GM12878 (cell line): ENCODE data around the gene KIF6. TPM values are rescaled to one million over a fixed set of nuclear protein-coding genes. Genes with fewer than 3 reads are reported as not detected.

Source experiments
- ATAC-seq: fragments of 200-7000 bp; cut with Tn5 transposase; 3 replicates; pipeline ENCODE4 v1.9.1; 2020; ENCODE audit warnings: mild to moderate bottlenecking, moderate library complexity
- BruUV-seq: library from RNA; stranded (reverse); fragments of 400-500 nt; replicated peaks from 2 replicates; lab custom pipeline; 2021; lab: Mats Ljungman, UMichigan
- CTCF ChIA-PET: fragments of 300-600 bp; sonication (Branson Sonifier 250); formaldehyde crosslinking; extraction: SDS; loops from one replicate; lab custom pipeline; 2021; ENCODE audit warnings: inconsistent platforms; lab: Yijun Ruan, JAX
- POLR2A ChIA-PET: fragments of 350-600 bp; formaldehyde crosslinking; extraction: SDS; loops from one replicate; lab custom pipeline; 2021; ENCODE audit warnings: inconsistent platforms; lab: Charles Lee
- RAD21 ChIA-PET: fragments of 300-600 bp; sonication (Branson Sonifier 250); formaldehyde crosslinking; loops from one replicate; lab custom pipeline; 2023; ENCODE audit warnings: antibody characterized with exemption; ENCODE audit not compliant: unreplicated experiment; lab: Charles Lee
- SMC1A ChIA-PET: fragments of 300-600 bp; sonication (Branson Sonifier 250); formaldehyde crosslinking; loops from one replicate; lab custom pipeline; 2023; ENCODE audit not compliant: unreplicated experiment, uncharacterized antibody; lab: Charles Lee
- DNase-seq: peaks from one replicate; pipeline ENCODE4 v3.0.0-alpha.2; 2011; ENCODE audit warnings: low read depth, low spot score
- FAIRE-seq: peaks from 3 replicates; lab custom pipeline; 2011; peaks lifted over from hg19 to GRCh38; lab: Jason Lieb, UNC
- H2AFZ ChIP-seq: 2 replicates; pipeline ENCODE4 v1.6.0; 2011; ENCODE audit warnings: low read depth, low read length, control low read depth; ENCODE audit not compliant: control insufficient read depth
- H3K27ac ChIP-seq: 2 replicates; pipeline ENCODE4 v1.5.1; 2011; ENCODE audit warnings: control low read depth; ENCODE audit not compliant: control insufficient read depth, insufficient read depth
- H3K27me3 ChIP-seq, 2 experiments: replicated peaks in 1 of 2; 2 replicates each; pipeline versions ENCODE4 v1.6.0 to v1.6.1; 2011; ENCODE audit warnings: low read length in 1 of 2; ENCODE audit not compliant: control insufficient read depth in 2 of 2, insufficient read depth in 2 of 2
- H3K36me3 ChIP-seq, 2 experiments: 2 replicates each; pipeline ENCODE4 v1.5.1; 2011; ENCODE audit warnings: low read length in 1 of 2; ENCODE audit not compliant: control insufficient read depth in 2 of 2, insufficient read depth in 2 of 2
- H3K4me1 ChIP-seq: 2 replicates; pipeline ENCODE4 v1.6.1; 2011; ENCODE audit warnings: mild to moderate bottlenecking, low read length, moderate library complexity, mixed read lengths; ENCODE audit not compliant: control insufficient read depth, insufficient read depth
- H3K4me2 ChIP-seq: 2 replicates; pipeline ENCODE4 v1.6.0; 2011; ENCODE audit warnings: control low read depth; ENCODE audit not compliant: control insufficient read depth, insufficient read depth
- H3K4me3 ChIP-seq: fragments of 200-600 bp; sonication (generic); 2 replicates; pipeline ENCODE4 v1.5.1; 2016
- H3K79me2 ChIP-seq: 2 replicates; pipeline ENCODE4 v1.6.0; 2011; ENCODE audit warnings: low read length; ENCODE audit not compliant: control insufficient read depth, insufficient read depth
- H3K9ac ChIP-seq: 2 replicates; pipeline ENCODE4 v1.8.0; 2011; ENCODE audit warnings: low read length, control low read depth, mixed read lengths; ENCODE audit not compliant: control insufficient read depth, insufficient read depth
- H3K9me3 ChIP-seq: replicated peaks from 3 replicates; pipeline ENCODE4 v1.5.1; 2011; ENCODE audit warnings: mild to moderate bottlenecking, low read length; ENCODE audit not compliant: control insufficient read depth, insufficient read depth
- H4K20me1 ChIP-seq: 2 replicates; pipeline ENCODE4 v1.6.0; 2011; ENCODE audit not compliant: control insufficient read depth, insufficient read depth
- E2F4 ChIP-seq: IDR thresholded peaks from 2 replicates; pipeline ENCODE4 v1.6.1; 2012; ENCODE audit warnings: low read depth, low read length, improper control_type of control experiment
- EGR1 ChIP-seq, 2 experiments: IDR thresholded peaks; 1 replicate in 1 of 2; 2 replicates in 1 of 2; pipeline ENCODE4 v1.6.1; 2011 to 2012; ENCODE audit warnings: low read depth in 2 of 2, low read length in 2 of 2, borderline replicate concordance in 1 of 2, mild to moderate bottlenecking in 1 of 2, moderate library complexity in 1 of 2
- JUND ChIP-seq: IDR thresholded peaks from 2 replicates; pipeline ENCODE4 v1.6.1; 2012; ENCODE audit warnings: low read depth, mild to moderate bottlenecking, low read length, improper control_type of control experiment, moderate library complexity
- NFXL1 ChIP-seq: fragments of 450-650 bp; IDR thresholded peaks from 2 replicates; pipeline ENCODE4 v1.6.1; 2017; ENCODE audit warnings: antibody characterized with exemption, mild to moderate bottlenecking, borderline replicate concordance
- SP1 ChIP-seq: IDR thresholded peaks from one replicate; pipeline ENCODE4 v1.6.1; 2011; ENCODE audit warnings: low read depth, low read length
- YBX1 ChIP-seq: fragments of 450-650 bp; IDR thresholded peaks from 2 replicates; pipeline ENCODE4 v1.6.1; 2016; ENCODE audit warnings: antibody characterized with exemption
- YY1 ChIP-seq: IDR thresholded peaks from 2 replicates; pipeline ENCODE4 v1.6.1; 2011; ENCODE audit warnings: low read depth, mild to moderate bottlenecking, low read length
- WGBS: methylation state at CpG from one replicate; pipeline ENCODE4 v1.1.6; 2016; ENCODE audit warnings: low lambda C conversion rate; ENCODE audit not compliant: insufficient replicate concordance, insufficient coverage; ENCODE audit errors: missing lambda C conversion rate; 5-methylcytosine and 5-hydroxymethylcytosine counted together
- in situ Hi-C: fragments of 300-500 bp; cut with MboI; formaldehyde crosslinking; loops from 9 replicates; pipeline ENCODE4 v1.14.3; 2018; ENCODE audit warnings: mixed read lengths
- intact Hi-C: fragments of 100-400 bp; cut with micrococcal nuclease; formaldehyde crosslinking; loops from one replicate; pipeline ENCODE4 v1.14.2; 2022; ENCODE audit not compliant: unreplicated experiment
- polyA plus RNA-seq, 11 experiments: library from polyadenylated mRNA; depleted of rRNA in 4 of 11; unstranded in 6 of 11; stranded (reverse) in 5 of 11; fragments of >200 nt; fragmentation: Nextera tagmentation in 4 of 11; fragmentation: Illumina TruSeq in 1 of 11; extraction: Ambion mirVana in 4 of 11; extraction: Trizol in 1 of 11; gene quantifications; 1 replicate in 1 of 11; 2 replicates in 10 of 11; pipeline versions ENCODE4 v1.2.1 to v1.2.3, GENCODE V29; 2011 to 2016; ENCODE audit warnings: inconsistent platforms in 2 of 11, missing spikeins in 2 of 11, low read depth in 1 of 11
- total RNA-seq, 4 experiments: library from RNA; depleted of rRNA in 3 of 4; stranded (reverse); fragments of >200 nt in 3 of 4; fragmentation: Illumina TruSeq in 1 of 4; extraction: Trizol in 1 of 4; gene quantifications; 2 replicates each; pipeline versions ENCODE4 v1.2.1 to v1.2.3, GENCODE V29; 2013 to 2021
- TF ChIP-seq, protein P1 (sequence below): fragments of 450-650 bp; formaldehyde crosslinking; IDR thresholded peaks from 2 replicates; pipeline ENCODE4 v1.4.0; 2022; ENCODE audit warnings: mild to moderate bottlenecking, moderate library complexity

KIF6 gene
- total and polyA plus RNA-seq, 10 of the 15 experiments (the other 5 are each of a cell fraction or from before 2014, with no cell fraction given), result 0.09 to 1.0 (median 0.28) TPM

DNA sequence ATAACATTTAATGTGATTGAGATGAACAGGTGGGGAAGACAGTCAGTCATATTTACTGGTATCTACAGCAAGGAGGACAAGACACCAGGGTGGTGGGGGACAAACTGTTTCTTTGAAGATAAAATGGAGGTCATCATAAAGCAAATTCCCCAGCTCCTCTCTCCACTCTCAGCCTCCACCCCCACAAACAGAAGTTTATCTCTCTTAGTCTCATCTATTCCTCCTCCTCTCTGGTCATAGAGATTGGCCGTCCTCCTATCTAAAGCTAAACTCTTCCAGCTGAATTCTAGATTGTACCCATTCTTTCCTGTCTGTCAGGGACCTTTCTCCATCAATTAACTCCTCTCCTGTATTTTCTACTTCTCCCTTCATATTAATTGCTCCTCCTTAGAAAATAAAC, 71.1 kb downstream of the KIF6 start:
- no peak for FAIRE-seq
- CTCF ChIA-PET, result no interaction called here
- TF ChIP-seq, protein P1, sequence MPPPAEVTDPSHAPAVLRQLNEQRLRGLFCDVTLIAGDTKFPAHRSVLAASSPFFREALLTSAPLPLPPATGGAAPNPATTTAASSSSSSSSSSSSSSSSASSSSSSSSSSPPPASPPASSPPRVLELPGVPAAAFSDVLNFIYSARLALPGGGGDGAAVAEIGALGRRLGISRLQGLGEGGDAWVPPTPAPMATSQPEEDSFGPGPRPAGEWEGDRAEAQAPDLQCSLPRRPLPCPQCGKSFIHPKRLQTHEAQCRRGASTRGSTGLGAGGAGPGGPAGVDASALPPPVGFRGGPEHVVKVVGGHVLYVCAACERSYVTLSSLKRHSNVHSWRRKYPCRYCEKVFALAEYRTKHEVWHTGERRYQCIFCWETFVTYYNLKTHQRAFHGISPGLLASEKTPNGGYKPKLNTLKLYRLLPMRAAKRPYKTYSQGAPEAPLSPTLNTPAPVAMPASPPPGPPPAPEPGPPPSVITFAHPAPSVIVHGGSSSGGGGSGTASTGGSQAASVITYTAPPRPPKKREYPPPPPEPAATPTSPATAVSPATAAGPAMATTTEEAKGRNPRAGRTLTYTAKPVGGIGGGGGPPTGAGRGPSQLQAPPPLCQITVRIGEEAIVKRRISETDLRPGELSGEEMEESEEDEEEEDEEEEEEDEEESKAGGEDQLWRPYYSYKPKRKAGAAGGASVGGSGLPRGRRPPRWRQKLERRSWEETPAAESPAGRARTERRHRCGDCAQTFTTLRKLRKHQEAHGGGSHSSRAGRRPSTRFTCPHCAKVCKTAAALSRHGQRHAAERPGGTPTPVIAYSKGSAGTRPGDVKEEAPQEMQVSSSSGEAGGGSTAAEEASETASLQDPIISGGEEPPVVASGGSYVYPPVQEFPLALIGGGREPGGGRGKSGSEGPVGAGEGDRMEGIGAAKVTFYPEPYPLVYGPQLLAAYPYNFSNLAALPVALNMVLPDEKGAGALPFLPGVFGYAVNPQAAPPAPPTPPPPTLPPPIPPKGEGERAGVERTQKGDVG (CRISPR knock-in tag), result no peak
- no peak for TF ChIP-seq YY1
- TF ChIP-seq SP1, result no peak
- no peak for TF ChIP-seq E2F4
- no peak for TF ChIP-seq EGR1 (IDR thresholded peaks at IDR 0.05; ENCODE audit: borderline replicate concordance in 1 of 2, low read depth in 2 of 2, low read length in 2 of 2)
- TF ChIP-seq YBX1, result no peak
- TF ChIP-seq NFXL1, result no peak
- TF ChIP-seq JUND, result no peak
- no peaks in the 10 kb centered on the region for H3K27me3 ChIP-seq
- H3K4me1 ChIP-seq, result no peaks in the 10 kb centered on the region
- SMC1A ChIA-PET, result interaction anchor here (0.6 to 2.1 kb wide), 5 partner anchors 8 to 31 kb away, joined by 3 to 8 read pairs (median 4); no protein-coding TSS in a partner anchor
- no peaks in the 10 kb centered on the region for H3K9me3 ChIP-seq
- RAD21 ChIA-PET, result interaction anchor here (1.2 kb wide), 1 partner anchor 32 kb away, joined by 3 read pairs; no protein-coding TSS in a partner anchor
- H3K36me3 ChIP-seq, result no peaks in the 10 kb centered on the region
- POLR2A ChIA-PET, result no interaction called here
- in situ Hi-C loops, result no loop called here
- no peak for DNase-seq
- WGBS, result 57% methylated on average over 1 of the region's 1 CpG
- no peak overlapping the region for H3K27ac ChIP-seq
- no TSS peak for BruUV-seq
- intact Hi-C loops, result no loop called here
- no peak overlapping the region for H2AFZ ChIP-seq
- no peak overlapping the region for H3K4me3 ChIP-seq
- ATAC-seq, result no peak
- H3K9ac ChIP-seq, result no peak overlapping the region
- H3K79me2 ChIP-seq, result no peaks in the 10 kb centered on the region
- no peak overlapping the region for H3K4me2 ChIP-seq
- H4K20me1 ChIP-seq, result no peaks in the 10 kb centered on the region
